Keratinocyte (primary cell): ENCODE measurements around the gene RAET1E.

Experiments
- EZH2 ChIP-seq: IDR thresholded peaks from one replicate; pipeline ENCODE4 v1.6.1; 2012; ENCODE audit warnings: inconsistent platforms, mild to moderate bottlenecking, low read length, moderate library complexity
- TF ChIP-seq, protein P1 (sequence below), 3 experiments: IDR thresholded peaks in 1 of 3; conservative IDR thresholded peaks in 1 of 3; optimal IDR thresholded peaks in 1 of 3; 2 replicates in 2 of 3; 3 replicates in 1 of 3; pipeline versions ENCODE3 to v1.5.1; 2011; ENCODE audit warnings: low read length in 3 of 3, mild to moderate bottlenecking in 3 of 3, moderate library complexity in 2 of 3, control low read depth in 1 of 3, inconsistent platforms in 1 of 3; ENCODE audit not compliant: insufficient read depth in 2 of 3; ENCODE audit errors: extremely low read depth in 1 of 3

GRCh38 chr6:149924206-149924932, 26.5 kb upstream of the RAET1E start:
- TF ChIP-seq, protein P1, sequence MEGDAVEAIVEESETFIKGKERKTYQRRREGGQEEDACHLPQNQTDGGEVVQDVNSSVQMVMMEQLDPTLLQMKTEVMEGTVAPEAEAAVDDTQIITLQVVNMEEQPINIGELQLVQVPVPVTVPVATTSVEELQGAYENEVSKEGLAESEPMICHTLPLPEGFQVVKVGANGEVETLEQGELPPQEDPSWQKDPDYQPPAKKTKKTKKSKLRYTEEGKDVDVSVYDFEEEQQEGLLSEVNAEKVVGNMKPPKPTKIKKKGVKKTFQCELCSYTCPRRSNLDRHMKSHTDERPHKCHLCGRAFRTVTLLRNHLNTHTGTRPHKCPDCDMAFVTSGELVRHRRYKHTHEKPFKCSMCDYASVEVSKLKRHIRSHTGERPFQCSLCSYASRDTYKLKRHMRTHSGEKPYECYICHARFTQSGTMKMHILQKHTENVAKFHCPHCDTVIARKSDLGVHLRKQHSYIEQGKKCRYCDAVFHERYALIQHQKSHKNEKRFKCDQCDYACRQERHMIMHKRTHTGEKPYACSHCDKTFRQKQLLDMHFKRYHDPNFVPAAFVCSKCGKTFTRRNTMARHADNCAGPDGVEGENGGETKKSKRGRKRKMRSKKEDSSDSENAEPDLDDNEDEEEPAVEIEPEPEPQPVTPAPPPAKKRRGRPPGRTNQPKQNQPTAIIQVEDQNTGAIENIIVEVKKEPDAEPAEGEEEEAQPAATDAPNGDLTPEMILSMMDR (optimal IDR thresholded peaks at IDR 0.05 in 1 of 3, IDR thresholded peaks at IDR 0.05 in 1 of 3, conservative IDR thresholded peaks at IDR 0.05 in 1 of 3; ENCODE audit: extremely low read depth in 1 of 3, insufficient read depth in 2 of 3, low read length in 3 of 3) = no peak
- TF ChIP-seq EZH2 = no peak
